GM13976 (cell line): ENCODE measurements around the gene LRGUK.

Source experiments
- DNase-seq: peaks from one replicate; pipeline ENCODE4 v3.0.0; 2012; ENCODE audit warnings: low spot score
- in situ Hi-C: fragments of 300-500 bp; cut with MboI; formaldehyde crosslinking; loops from one replicate; pipeline ENCODE4 v1.12.0; 2022; ENCODE audit warnings: low sequenced_read_pairs, mixed read lengths, inconsistent platforms; ENCODE audit not compliant: unreplicated experiment
- TF ChIP-seq, protein P1 (sequence below): IDR thresholded peaks from 2 replicates; pipeline ENCODE4 v1.5.1; 2012; ENCODE audit warnings: borderline replicate concordance, mild to moderate bottlenecking; ENCODE audit not compliant: insufficient read depth; ENCODE audit errors: extremely low read depth, missing control alignments, control extremely low read depth

LRGUK gene

DNA sequence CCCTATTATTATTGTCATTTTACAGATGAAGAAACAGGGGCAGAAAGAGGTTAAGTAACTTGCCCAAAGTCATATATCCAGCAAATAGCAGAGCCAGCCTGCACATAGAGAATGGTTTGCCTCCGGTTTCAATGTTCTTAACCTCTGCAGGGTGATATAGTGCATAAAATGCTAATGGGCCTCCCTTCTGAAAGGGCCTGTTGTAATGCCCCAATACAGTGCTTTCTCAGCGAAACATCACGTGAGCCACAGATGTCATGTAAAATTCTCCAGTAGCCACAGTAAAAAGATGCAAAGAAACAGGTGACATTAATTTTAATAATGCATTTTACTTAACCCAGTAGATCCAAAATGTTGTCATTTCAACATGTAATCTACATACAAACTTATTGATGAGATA is 38.1 kb downstream of the LRGUK start:
- DNase-seq = no peak
- TF ChIP-seq, protein P1, sequence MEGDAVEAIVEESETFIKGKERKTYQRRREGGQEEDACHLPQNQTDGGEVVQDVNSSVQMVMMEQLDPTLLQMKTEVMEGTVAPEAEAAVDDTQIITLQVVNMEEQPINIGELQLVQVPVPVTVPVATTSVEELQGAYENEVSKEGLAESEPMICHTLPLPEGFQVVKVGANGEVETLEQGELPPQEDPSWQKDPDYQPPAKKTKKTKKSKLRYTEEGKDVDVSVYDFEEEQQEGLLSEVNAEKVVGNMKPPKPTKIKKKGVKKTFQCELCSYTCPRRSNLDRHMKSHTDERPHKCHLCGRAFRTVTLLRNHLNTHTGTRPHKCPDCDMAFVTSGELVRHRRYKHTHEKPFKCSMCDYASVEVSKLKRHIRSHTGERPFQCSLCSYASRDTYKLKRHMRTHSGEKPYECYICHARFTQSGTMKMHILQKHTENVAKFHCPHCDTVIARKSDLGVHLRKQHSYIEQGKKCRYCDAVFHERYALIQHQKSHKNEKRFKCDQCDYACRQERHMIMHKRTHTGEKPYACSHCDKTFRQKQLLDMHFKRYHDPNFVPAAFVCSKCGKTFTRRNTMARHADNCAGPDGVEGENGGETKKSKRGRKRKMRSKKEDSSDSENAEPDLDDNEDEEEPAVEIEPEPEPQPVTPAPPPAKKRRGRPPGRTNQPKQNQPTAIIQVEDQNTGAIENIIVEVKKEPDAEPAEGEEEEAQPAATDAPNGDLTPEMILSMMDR = no peak
- in situ Hi-C loops = no loop called here

DNA sequence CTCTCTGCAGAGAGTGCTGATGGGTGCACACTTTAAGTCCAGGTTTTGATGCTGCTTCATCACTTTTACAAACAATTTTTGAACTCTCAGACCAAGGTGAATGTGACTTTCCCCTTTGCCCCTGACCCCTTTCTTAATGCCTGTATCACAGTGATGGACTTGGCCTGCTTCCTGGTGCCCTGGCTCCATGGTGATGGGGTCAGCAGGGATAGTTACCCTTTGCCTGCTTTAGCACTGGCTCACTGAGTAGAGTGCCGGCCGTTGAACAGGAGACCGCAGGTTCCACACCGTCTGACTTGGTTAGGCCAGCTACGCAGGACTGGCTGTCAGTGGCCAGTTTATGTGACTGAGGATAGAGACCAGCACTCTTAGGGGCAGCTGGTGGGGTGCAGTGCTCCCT is 40.1 kb downstream of the LRGUK start:
- in situ Hi-C loops = no loop called here
- DNase-seq = no peak
- TF ChIP-seq, protein P1 = no peak

DNA sequence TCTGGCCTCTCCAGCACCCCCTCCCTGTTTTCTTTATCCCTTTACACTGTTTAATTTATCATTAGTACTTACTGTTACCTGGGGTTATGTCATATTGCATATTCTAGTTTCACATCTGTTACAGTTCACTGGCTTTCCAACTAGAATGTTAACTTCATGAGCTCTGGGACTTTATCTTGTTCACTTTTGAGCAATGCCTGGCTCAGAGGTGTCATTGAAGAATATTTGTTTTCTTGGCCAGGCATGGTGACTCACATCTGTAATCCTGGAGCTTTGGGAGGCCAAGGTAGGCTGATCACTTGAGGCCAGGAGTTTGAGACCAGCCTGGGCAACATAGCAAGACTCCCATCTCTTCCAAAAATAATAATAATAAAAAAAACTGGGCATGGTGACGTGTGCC is 40.7 kb downstream of the LRGUK start:
- in situ Hi-C loops = no loop called here
- TF ChIP-seq, protein P1 = no peak
- no peak for DNase-seq

DNA sequence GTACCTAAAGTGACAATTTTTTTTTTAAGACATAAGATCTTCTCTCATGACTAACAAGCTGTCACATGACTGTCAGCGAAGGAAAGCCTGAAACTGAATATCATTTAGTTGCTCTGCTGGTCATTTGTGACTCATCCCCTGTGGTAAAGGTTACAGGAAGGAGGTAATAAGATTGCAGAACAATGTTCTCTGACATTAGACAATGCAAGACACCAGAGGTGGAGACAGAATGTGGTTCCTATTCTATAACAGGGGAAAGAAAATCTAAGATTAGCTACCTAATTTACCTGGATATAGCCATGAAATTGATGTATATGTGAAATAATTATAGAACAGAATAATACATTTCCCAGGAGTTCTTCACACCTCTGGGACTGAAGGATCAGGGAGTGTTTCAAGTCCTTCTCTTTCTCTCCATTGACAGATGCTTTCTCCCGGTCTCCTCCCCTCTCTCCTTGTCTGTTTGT is 47.7 kb downstream of the LRGUK start:
- TF ChIP-seq, protein P1 = no peak
- peak; percentile 55 for DNase-seq
- in situ Hi-C loops = no loop called here

DNA sequence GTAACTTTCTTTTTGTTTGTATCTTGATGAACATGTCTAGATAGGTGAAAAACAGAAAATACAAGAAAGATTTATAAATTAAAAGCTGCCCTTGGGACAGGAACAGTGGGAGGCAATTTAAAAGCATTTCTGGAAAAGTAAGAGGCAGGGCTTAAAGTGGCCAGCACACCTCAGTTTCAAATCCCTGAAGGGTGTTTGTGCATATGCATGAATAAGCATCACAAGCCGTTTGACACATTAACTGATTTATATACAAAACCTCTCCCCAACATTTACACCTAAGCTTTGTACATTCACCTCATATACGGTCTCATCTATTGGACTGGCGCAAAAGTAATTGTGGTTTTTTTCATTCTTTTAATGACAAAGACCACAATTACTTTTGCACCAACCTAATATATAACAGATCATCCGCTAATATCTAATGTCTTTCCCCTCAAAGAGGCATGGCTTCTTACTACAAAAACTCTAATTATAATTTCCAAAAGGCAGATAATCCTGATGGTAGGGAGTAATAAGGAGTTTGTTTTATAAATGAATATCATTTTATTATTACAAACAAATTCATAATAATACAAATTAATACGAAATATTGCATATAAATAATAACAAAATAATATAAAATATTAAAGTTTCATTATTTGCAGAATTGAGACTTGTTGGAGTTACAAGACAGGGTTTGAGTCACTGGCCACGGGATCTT is 48.3 kb downstream of the LRGUK start:
- in situ Hi-C loops = no loop called here
- DNase-seq = no peak
- TF ChIP-seq, protein P1 = no peak

DNA sequence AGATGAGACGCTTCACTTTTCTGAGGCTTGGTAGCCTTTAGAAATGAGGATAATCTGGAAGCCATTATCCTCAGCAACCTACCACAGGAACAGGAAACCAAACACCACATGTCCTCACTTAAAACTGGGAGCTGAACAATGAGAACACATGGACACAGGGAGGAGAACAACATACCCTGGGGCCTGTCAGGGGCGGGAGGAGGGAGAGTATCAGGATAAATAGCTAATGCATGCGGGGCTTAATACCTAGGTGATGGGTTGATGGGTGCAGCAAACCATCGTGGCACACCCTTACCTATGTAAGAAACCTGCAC is 48.9 kb downstream of the LRGUK start:
- TF ChIP-seq, protein P1 = no peak
- no peak for DNase-seq
- in situ Hi-C loops = no loop called here
